ENCODE measurements around the gene PPHLN1. TPM values are rescaled to one million over a fixed set of nuclear protein-coding genes. Genes with fewer than 3 reads are reported as not detected.

Gene PPHLN1
- total RNA-seq, 1 donor from 2014 or later = 106 TPM

GRCh38 chr12:42482041-42482747 lies 156.2 kb downstream of the PPHLN1 start:
- DNase-seq (ENCODE audit: low read depth) = peak; percentile 71

- no peak for DNase-seq (ENCODE audit: low read depth)
These were observed 157.0 kb downstream of the PPHLN1 start for GRCh38 chr12:42482748-42483520.

- DNase-seq (ENCODE audit: low read depth) = no peak
These were observed 157.5 kb downstream of the PPHLN1 start for GRCh38 chr12:42483521-42483790.

GRCh38 chr12:42484996-42485395 lies 159.0 kb downstream of the PPHLN1 start:
- no peak for DNase-seq (ENCODE audit: low read depth)

- DNase-seq (ENCODE audit: low read depth) = no peak
These were observed 159.9 kb downstream of the PPHLN1 start for GRCh38 chr12:42485823-42486222.

GRCh38 chr12:42486407-42486806 lies 160.4 kb downstream of the PPHLN1 start:
- no peak for DNase-seq (ENCODE audit: low read depth)

GRCh38 chr12:42490261-42490842 lies 164.4 kb downstream of the PPHLN1 start:
- DNase-seq (ENCODE audit: low read depth) = no peak

Other genes starting within 250 kb of the PPHLN1 start
- gene GXYLT1, start 181.3 kb upstream of the PPHLN1 start, total RNA-seq = 13.9 and 24.0 TPM in 2 replicates
- 21.2 and 25.9 TPM in 2 replicates for gene YAF2, start 87.9 kb upstream of the PPHLN1 start, total RNA-seq
- gene ZCRB1, start 73 bp upstream of the PPHLN1 start, total RNA-seq = 23.4 and 31.2 TPM in 2 replicates